K562 (cell line): ENCODE results near the gene MYBPHL. TPM values are rescaled to one million over a fixed set of nuclear protein-coding genes. Genes with fewer than 3 reads are reported as not detected.
A peak's percentile ranks its signal among the peaks of the same experiment; 100 is the strongest.

Experiments
- ASH1L ChIP-seq: fragments of 450-650 bp; IDR thresholded peaks from 2 replicates; pipeline ENCODE4 v1.6.1; 2018; ENCODE audit warnings: borderline replicate concordance, mild to moderate bottlenecking, low read depth; ENCODE audit not compliant: partially characterized antibody
- ATF2 ChIP-seq: sonication (generic); formaldehyde crosslinking; IDR thresholded peaks from 2 replicates; pipeline ENCODE4 v1.8.1; 2022; ENCODE audit warnings: missing genetic modification reagents
- E2F4 ChIP-seq: sonication (generic); formaldehyde crosslinking; IDR thresholded peaks from 2 replicates; pipeline ENCODE4 v1.8.0; 2022; ENCODE audit warnings: mild to moderate bottlenecking, low read depth, missing genetic modification reagents
- FOXK2 ChIP-seq, 2 experiments: fragments of 450-650 bp; IDR thresholded peaks in 1 of 2; conservative IDR thresholded peaks in 1 of 2; 2 replicates each; pipeline ENCODE4 v1.6.1; 2016; ENCODE audit warnings: low read depth in 2 of 2, mild to moderate bottlenecking in 1 of 2
- HMGN3 ChIP-seq: IDR thresholded peaks from 2 replicates; pipeline ENCODE4 v1.6.1; 2011; ENCODE audit warnings: borderline replicate concordance, low read depth, mild to moderate bottlenecking, mixed read lengths, low read length; ENCODE audit not compliant: insufficient read length; ENCODE audit errors: extremely low read depth
- NFATC3 ChIP-seq: fragments of 450-650 bp; IDR thresholded peaks from 2 replicates; pipeline ENCODE4 v1.6.1; 2017; ENCODE audit warnings: mild to moderate bottlenecking
- PCBP1 ChIP-seq: fragments of 200-400 bp; formaldehyde crosslinking; IDR thresholded peaks from 2 replicates; pipeline ENCODE4 v1.6.1; 2018; ENCODE audit warnings: mild to moderate bottlenecking, low read depth, low read length; ENCODE audit not compliant: poor library complexity, severe bottlenecking
- PHF20 ChIP-seq: fragments of 450-650 bp; IDR thresholded peaks from 2 replicates; pipeline ENCODE4 v1.6.1; 2018; ENCODE audit not compliant: partially characterized antibody
- PHF8 ChIP-seq: fragments of 200-600 bp; sonication (generic); IDR thresholded peaks from 2 replicates; pipeline ENCODE4 v1.6.1; 2012; ENCODE audit warnings: mixed run types, mild to moderate bottlenecking, inconsistent platforms, low read length, moderate library complexity, borderline replicate concordance
- PTRF ChIP-seq: fragments of 450-650 bp; IDR thresholded peaks from 2 replicates; pipeline ENCODE4 v1.6.1; 2016; ENCODE audit warnings: mild to moderate bottlenecking, missing genetic modification characterization, missing compliant biosample characterization
- SP1 ChIP-seq: sonication (generic); formaldehyde crosslinking; IDR thresholded peaks from 2 replicates; pipeline ENCODE4 v1.8.1; 2022; ENCODE audit warnings: mild to moderate bottlenecking, missing genetic modification reagents
- TFAM ChIP-seq: fragments of 250-450 bp; sonication (Bioruptor Pico); conservative IDR thresholded peaks from 2 replicates; pipeline ENCODE4 v1.5.0; 2021; ENCODE audit warnings: mild to moderate bottlenecking, moderate library complexity
- UBTF ChIP-seq, 2 experiments: IDR thresholded peaks; 2 replicates each; pipeline ENCODE4 v1.6.1; 2012; ENCODE audit warnings: improper control_type of control experiment in 2 of 2, low read depth in 2 of 2, low read length in 2 of 2, borderline replicate concordance in 1 of 2
- ZC3H8 ChIP-seq: fragments of 450-650 bp; IDR thresholded peaks from 2 replicates; pipeline ENCODE4 v1.6.1; 2017
- ZKSCAN1 ChIP-seq: fragments of 150-350 bp; IDR thresholded peaks from 2 replicates; pipeline ENCODE4 v1.6.1; 2016; ENCODE audit warnings: low read depth, low read length
- ZNF175 ChIP-seq: fragments of 200-800 bp; sonication (Bioruptor generic); IDR thresholded peaks from 2 replicates; pipeline ENCODE4 v1.6.1; 2016; ENCODE audit warnings: low read depth, mild to moderate bottlenecking, missing genetic modification characterization, missing compliant biosample characterization
- ZNF395 ChIP-seq: fragments of 200-800 bp; sonication (Bioruptor generic); IDR thresholded peaks from 2 replicates; pipeline ENCODE4 v1.6.1; 2017; ENCODE audit warnings: missing genetic modification characterization, missing compliant biosample characterization
- ZNF639 ChIP-seq, 2 experiments: fragments of 200-800 bp in 1 of 2; sonication (Bioruptor generic) in 1 of 2; sonication (generic) in 1 of 2; formaldehyde crosslinking in 1 of 2; IDR thresholded peaks in 1 of 2; conservative IDR thresholded peaks in 1 of 2; 2 replicates each; pipeline versions ENCODE4 v1.5.0 to v1.6.1; 2016 to 2020; ENCODE audit warnings: missing compliant biosample characterization in 1 of 2, missing genetic modification characterization in 1 of 2, missing genetic modification reagents in 1 of 2
- ZNF707 ChIP-seq: fragments of 250-450 bp; sonication (Bioruptor Pico); conservative IDR thresholded peaks from 2 replicates; pipeline ENCODE4 v1.8.0; 2022; ENCODE audit warnings: inconsistent platforms, mild to moderate bottlenecking, moderate library complexity
- polyA plus RNA-seq, 8 experiments: library from polyadenylated mRNA; depleted of rRNA in 4 of 8; stranded (reverse) in 5 of 8; unstranded in 3 of 8; fragments of >200 nt; fragmentation: Nextera tagmentation in 2 of 8; fragmentation: Illumina TruSeq in 1 of 8; extraction: Ambion mirVana in 2 of 8; extraction: Trizol in 1 of 8; gene quantifications; 2 replicates each; pipeline versions ENCODE4 v1.2.1 to v1.2.3, GENCODE V29; 2011 to 2014; ENCODE audit warnings: inconsistent platforms in 1 of 8, missing spikeins in 1 of 8
- total RNA-seq, 7 experiments: library from RNA; depleted of rRNA in 6 of 7; stranded (reverse); fragments of >200 nt in 6 of 7; fragmentation: Illumina TruSeq in 2 of 7; extraction: Trizol in 2 of 7; gene quantifications; 2 replicates each; pipeline versions ENCODE4 v1.2.1 to v1.2.3, GENCODE V29; 2011 to 2021; ENCODE audit warnings: low replicate concordance in 1 of 7

MYBPHL gene
- total and polyA plus RNA-seq, 9 of the 15 experiments (the other 6 are each of a cell fraction or from before 2014, with no cell fraction given) = 0.20 to 1.9 (median 0.33) TPM

GRCh38 chr1:109277434-109278204 is 29.2 kb downstream of the MYBPHL start (continued):
- TF ChIP-seq ZNF395 (CRISPR knock-in tag) = no peak
- TF ChIP-seq ASH1L = no peak
- no peak for TF ChIP-seq ZNF707 (CRISPR knock-in tag)
- TF ChIP-seq FOXK2 (conservative IDR thresholded peaks at IDR 0.05 in 1 of 2, IDR thresholded peaks at IDR 0.05 in 1 of 2; ENCODE audit: low read depth in 2 of 2) = peak in 1 of 2 experiments; percentile 74; a peak in 1 of 4 replicates
- no peak for TF ChIP-seq E2F4
- TF ChIP-seq SP1 = no peak
- TF ChIP-seq PTRF (tag) = no peak
- no peak for TF ChIP-seq UBTF (IDR thresholded peaks at IDR 0.05; ENCODE audit: borderline replicate concordance in 1 of 2, low read depth in 2 of 2, low read length in 2 of 2)
- TF ChIP-seq ZNF639 (CRISPR knock-in tag; conservative IDR thresholded peaks at IDR 0.05 in 1 of 2, IDR thresholded peaks at IDR 0.05 in 1 of 2) = no peak
- TF ChIP-seq ATF2 (CRISPR knock-in tag) = no peak
- no peak for TF ChIP-seq ZC3H8
- no peak for TF ChIP-seq HMGN3
- TF ChIP-seq NFATC3 = no peak
- no peak for TF ChIP-seq PHF8
- no peak for TF ChIP-seq PCBP1
- TF ChIP-seq ZNF175 (CRISPR knock-in tag) = no peak
- no peak for TF ChIP-seq ZKSCAN1
- TF ChIP-seq TFAM (CRISPR knock-in tag) = no peak
- TF ChIP-seq PHF20 = no peak
